HepG2 (cell line): ENCODE results near the gene RSKR. TPM values are rescaled to one million over a fixed set of nuclear protein-coding genes. Genes with fewer than 3 reads are reported as not detected.

ENCODE experiments used
- ATAC-seq: fragments of 200-7000 bp; cut with Tn5 transposase; 3 replicates; pipeline ENCODE4 v1.9.1; 2020; ENCODE audit warnings: mild to moderate bottlenecking, moderate library complexity
- BruUV-seq: library from RNA; stranded (reverse); fragments of 400-500 nt; replicated peaks from 2 replicates; lab custom pipeline; 2021; lab: Mats Ljungman, UMichigan
- CTCF ChIA-PET: fragments of 300-600 bp; formaldehyde crosslinking; extraction: SDS; loops from one replicate; lab custom pipeline; 2021; ENCODE audit warnings: low total read pairs, inconsistent platforms, low intra/inter-chr PET ratio; lab: Yijun Ruan, JAX
- POLR2A ChIA-PET: fragments of 350-600 bp; sonication (Branson Sonifier 250); formaldehyde crosslinking; loops from one replicate; lab custom pipeline; 2020; ENCODE audit warnings: antibody characterized with exemption, inconsistent platforms; lab: Yijun Ruan, JAX
- DNase-seq: peaks from one replicate; pipeline ENCODE4 v3.0.0-alpha.2; 2015; ENCODE audit warnings: low spot score
- FAIRE-seq: peaks from 3 replicates; lab custom pipeline; 2011; peaks lifted over from hg19 to GRCh38; lab: Jason Lieb, UNC
- H2AFZ ChIP-seq: one replicate; pipeline ENCODE4 v1.6.1; 2011; ENCODE audit warnings: low read length, inconsistent platforms
- H3K27ac ChIP-seq: fragments of 300-600 bp; 3 replicates; pipeline ENCODE4 v1.8.0; 2011; ENCODE audit warnings: mixed run types, mild to moderate bottlenecking, mixed read lengths, low read length, inconsistent platforms; ENCODE audit not compliant: insufficient read depth; ENCODE audit errors: extremely low read length
- H3K27me3 ChIP-seq, 2 experiments: fragments of 200-600 bp in 1 of 2; 2 replicates in 1 of 2; 3 replicates in 1 of 2; pipeline versions ENCODE4 v1.6.0 to v1.8.0; 2011; ENCODE audit warnings: low read length in 2 of 2, mild to moderate bottlenecking in 2 of 2, moderate library complexity in 2 of 2, inconsistent platforms in 1 of 2; ENCODE audit not compliant: insufficient read depth in 2 of 2, control insufficient read depth in 1 of 2
- H3K36me3 ChIP-seq, 2 experiments: fragments of 200-600 bp in 1 of 2; replicated peaks in 1 of 2; 2 replicates in 1 of 2; 3 replicates in 1 of 2; pipeline versions ENCODE4 v1.5.1 to v1.8.0; 2011; ENCODE audit warnings: low read length in 2 of 2, inconsistent platforms in 1 of 2; ENCODE audit not compliant: insufficient read depth in 2 of 2, control insufficient read depth in 1 of 2
- H3K4me1 ChIP-seq: 2 replicates; pipeline ENCODE4 v1.5.1; 2012; ENCODE audit warnings: low read length, inconsistent platforms; ENCODE audit not compliant: insufficient read depth
- H3K4me2 ChIP-seq: 2 replicates; pipeline ENCODE4 v1.6.0; 2011; ENCODE audit warnings: low read depth, low read length, inconsistent platforms
- H3K4me3 ChIP-seq, 3 experiments: fragments of 200-600 bp in 1 of 3; sonication (generic), shearing (Covaris generic) in 1 of 3; replicated peaks in 1 of 3; 2 replicates each; pipeline ENCODE4 v1.5.1; 2011 to 2016; ENCODE audit warnings: low read length in 3 of 3, inconsistent platforms in 2 of 3, low read depth in 2 of 3, mild to moderate bottlenecking in 2 of 3, control low read depth in 1 of 3, mixed read lengths in 1 of 3; ENCODE audit not compliant: insufficient read depth in 1 of 3
- H3K79me2 ChIP-seq: one replicate; pipeline ENCODE4 v1.6.1; 2011; ENCODE audit warnings: low read length, inconsistent platforms; ENCODE audit not compliant: insufficient read depth
- H3K9ac ChIP-seq: 2 replicates; pipeline ENCODE4 v1.6.0; 2011; ENCODE audit warnings: mild to moderate bottlenecking, low read depth, low read length, inconsistent platforms; ENCODE audit not compliant: insufficient read depth
- H3K9me3 ChIP-seq: 2 replicates; pipeline ENCODE4 v1.5.1; 2012; ENCODE audit warnings: mild to moderate bottlenecking, low read length
- H4K20me1 ChIP-seq: 2 replicates; pipeline ENCODE4 v1.6.0; 2011; ENCODE audit warnings: inconsistent platforms, mild to moderate bottlenecking, low read length, moderate library complexity; ENCODE audit not compliant: insufficient read depth
- DNMT3B ChIP-seq: conservative IDR thresholded peaks from 2 replicates; pipeline ENCODE4 v1.6.1; 2016; ENCODE audit warnings: missing biosample characterization, control low read depth
- EED ChIP-seq: sonication (generic); formaldehyde crosslinking; IDR thresholded peaks from 2 replicates; pipeline ENCODE4 v1.5.0; 2020; ENCODE audit warnings: mild to moderate bottlenecking, missing genetic modification reagents
- HHEX ChIP-seq: IDR thresholded peaks from 2 replicates; pipeline ENCODE4 v1.6.1; 2016; ENCODE audit warnings: control low read depth
- NBN ChIP-seq: fragments of 450-650 bp; conservative IDR thresholded peaks from 2 replicates; pipeline ENCODE4 v1.6.1; 2017
- POLR2AphosphoS2 ChIP-seq: IDR thresholded peaks from 2 replicates; pipeline ENCODE4 v1.6.1; 2011; ENCODE audit warnings: low read depth, low read length, improper control_type of control experiment
- RAD51 ChIP-seq: fragments of 450-650 bp; IDR thresholded peaks from 2 replicates; pipeline ENCODE4 v1.6.1; 2016; ENCODE audit warnings: borderline replicate concordance
- SOX6 ChIP-seq, 2 experiments: fragments of 450-650 bp in 1 of 2; sonication (generic) in 1 of 2; formaldehyde crosslinking in 1 of 2; IDR thresholded peaks; 2 replicates each; pipeline versions ENCODE4 v1.4.0 to v1.6.1; 2017 to 2020; ENCODE audit warnings: antibody characterized with exemption in 1 of 2, mild to moderate bottlenecking in 1 of 2, missing genetic modification reagents in 1 of 2
- TAF1 ChIP-seq: sonication (generic); formaldehyde crosslinking; IDR thresholded peaks from 2 replicates; pipeline ENCODE4 v1.4.0; 2020; ENCODE audit warnings: missing genetic modification reagents
- ZNF430 ChIP-seq: sonication (generic); formaldehyde crosslinking; IDR thresholded peaks from 2 replicates; pipeline ENCODE4 v1.9.0; 2021; ENCODE audit warnings: mild to moderate bottlenecking, missing genetic modification reagents
- ZNF577 ChIP-seq: sonication (generic); formaldehyde crosslinking; IDR thresholded peaks from 2 replicates; pipeline ENCODE4 v1.4.0; 2020; ENCODE audit warnings: mild to moderate bottlenecking, low read depth, missing genetic modification reagents, borderline replicate concordance
- ZXDC ChIP-seq: sonication (generic); formaldehyde crosslinking; IDR thresholded peaks from 2 replicates; pipeline ENCODE4 v1.5.0; 2020; ENCODE audit warnings: mild to moderate bottlenecking, missing genetic modification reagents
- WGBS: methylation state at CpG from one replicate; pipeline ENCODE4 v1.1.6; 2017; ENCODE audit warnings: low lambda C conversion rate; 5-methylcytosine and 5-hydroxymethylcytosine counted together
- in situ Hi-C: cut with HindIII; loops from 2 replicates; pipeline ENCODE4 v1.10.0; 2017; ENCODE audit warnings: low pct_unique_long_range_greater_than_20kb; ENCODE audit not compliant: extremely low pct_ligation_motif_present
- intact Hi-C: fragments of 100-400 bp; cut with micrococcal nuclease; formaldehyde crosslinking; loops from one replicate; pipeline ENCODE4 v1.10.0; 2022; ENCODE audit not compliant: unreplicated experiment
- polyA plus RNA-seq, 8 experiments: library from polyadenylated mRNA; depleted of rRNA in 3 of 8; stranded (reverse) in 7 of 8; unstranded in 1 of 8; fragments of >200 nt; fragmentation: Illumina TruSeq in 4 of 8; extraction: Trizol in 4 of 8; gene quantifications; 2 replicates each; pipeline versions ENCODE4 v1.2.1 to v1.2.3, GENCODE V29; 2011 to 2016; ENCODE audit warnings: low read depth in 4 of 8, missing spikeins in 1 of 8, mixed read lengths in 1 of 8; ENCODE audit not compliant: insufficient read depth in 1 of 8
- total RNA-seq, 5 experiments: library from RNA; depleted of rRNA; stranded (reverse); fragments of >200 nt; fragmentation: Illumina TruSeq; extraction: Trizol; gene quantifications; 2 replicates each; pipeline ENCODE4 v1.2.3, GENCODE V29; 2016; ENCODE audit warnings: low read depth in 1 of 5

RSKR gene
- total and polyA plus RNA-seq, 2 of the 13 experiments (the other 11 are each of a cell fraction or from before 2014, with no cell fraction given), result 5.0 to 10.4 TPM

GRCh38 chr17:28573966-28574480 is 40.0 kb downstream of the RSKR start:
- CTCF ChIA-PET, result no interaction called here
- no peak overlapping the region for H2AFZ ChIP-seq

More at GRCh38 chr17:28573966-28574480, 40.0 kb downstream of the RSKR start:
- in situ Hi-C loops, result loop anchor here (5.0 kb wide), 1 partner anchor 48 kb away; no protein-coding TSS in a partner anchor
- ATAC-seq (no peak), FAIRE-seq (no peak)
- H3K79me2 ChIP-seq, result peaks cover 17% of the 10 kb centered on the region
- TF ChIP-seq SOX6 (IDR thresholded peaks at IDR 0.05), result no peak
- TF ChIP-seq SOX6 (CRISPR knock-in tag; IDR thresholded peaks at IDR 0.05), result no peak
- TF ChIP-seq POLR2AphosphoS2, result no peak
- no peak for TF ChIP-seq ZNF430 (CRISPR knock-in tag)
- TF ChIP-seq ZXDC (CRISPR knock-in tag), result no peak
- TF ChIP-seq TAF1 (CRISPR knock-in tag), result no peak
- TF ChIP-seq HHEX, result no peak
- no peak for TF ChIP-seq DNMT3B (CRISPR knock-in tag)
- TF ChIP-seq EED, result no peak
- TF ChIP-seq NBN, result no peak
- no peak for TF ChIP-seq ZNF577
- TF ChIP-seq RAD51, result no peak
- TF ChIP-seq, all 625 proteins: peak for 0
- POLR2A ChIA-PET, result no interaction called here
- Histone ChIP-seq H3K4me3 (no peak overlapping the region), H3K27ac (no peak overlapping the region), H3K4me2 (no peak overlapping the region), H3K9me3 (no peaks in the 10 kb centered on the region), H3K36me3 (peaks cover 7 to 16% of the 10 kb centered on the region in 2 experiments), H3K4me1 (peaks cover 64% of the 10 kb centered on the region), H4K20me1 (no peaks in the 10 kb centered on the region), H3K9ac (no peak overlapping the region), H3K27me3 (no peaks in the 10 kb centered on the region)
- 100% methylated on average over 3 of the region's 6 CpGs for WGBS
- no TSS peak for BruUV-seq
- intact Hi-C loops, result no loop called here
- DNase-seq, result no peak
